ENCODE measurements around the gene ZCCHC18.
"Not testable (repeated sequence)": the region's sequence is repeated elsewhere in the genome, so short reads cannot be mapped to it uniquely, and the experiment has no call there.

ZCCHC18 gene

GRCh38 chrX:104077854-104078253 is 34.5 kb upstream of the ZCCHC18 start:
- H3K4me3 ChIP-seq (ENCODE audit: low read depth, low read length); CTCF ChIA-PET; H3K27ac ChIP-seq (ENCODE audit: extremely low read depth, low read depth, low read length); H3K36me3 ChIP-seq (ENCODE audit: control insufficient read depth in 2 of 2, insufficient read depth in 1 of 2, low read length in 2 of 2); H3K4me1 ChIP-seq (ENCODE audit: control insufficient read depth, insufficient read depth, low read length); H3K9me3 ChIP-seq (ENCODE audit: control insufficient read depth, insufficient read depth, low read depth, low read length); POLR2A ChIA-PET: not testable (repeated sequence)

- CTCF ChIA-PET = no interaction called here
Observed at GRCh38 chrX:104084063-104084462, 28.3 kb upstream of the ZCCHC18 start.

GRCh38 chrX:104084534-104085277 is 27.6 kb upstream of the ZCCHC18 start:
- Histone ChIP-seq H3K4me1 (ENCODE audit: control insufficient read depth, insufficient read depth, low read length) (no peaks in the 10 kb centered on the region), H3K36me3 (ENCODE audit: control insufficient read depth in 2 of 2, insufficient read depth in 1 of 2, low read length in 2 of 2) (no peaks in the 10 kb centered on the region), H3K27ac (ENCODE audit: extremely low read depth, low read depth, low read length) (no peak overlapping the region), H3K4me3 (ENCODE audit: low read depth, low read length) (no peak overlapping the region), H3K9me3 (ENCODE audit: control insufficient read depth, insufficient read depth, low read depth, low read length) (no peaks in the 10 kb centered on the region)
- ChIA-PET POLR2A (no interaction called here), CTCF (no interaction called here)
- no peak for TF ChIP-seq ZFHX2 (tag by site-specific recombination; conservative IDR thresholded peaks at IDR 0.05)
- TF ChIP-seq ZFP41 (tag by site-specific recombination; IDR thresholded peaks at IDR 0.05; ENCODE audit: borderline replicate concordance) = no peak
- no peak for TF ChIP-seq ZNF433 (tag by site-specific recombination; IDR thresholded peaks at IDR 0.05; ENCODE audit: low read depth)
- no peak for TF ChIP-seq ZNF521 (tag by site-specific recombination; IDR thresholded peaks at IDR 0.05)
- TF ChIP-seq YY2 (tag by site-specific recombination; IDR thresholded peaks at IDR 0.05) = no peak
- no peak for TF ChIP-seq ZBTB1 (tag by site-specific recombination; IDR thresholded peaks at IDR 0.05)
- TF ChIP-seq ZNF26 (tag by site-specific recombination; IDR thresholded peaks at IDR 0.05) = no peak
- no peak for TF ChIP-seq ZNF239 (tag by site-specific recombination; IDR thresholded peaks at IDR 0.05)
- TF ChIP-seq INSM2 (tag by site-specific recombination; IDR thresholded peaks at IDR 0.05) = no peak
- no peak for TF ChIP-seq ZNF366 (tag by site-specific recombination; conservative IDR thresholded peaks at IDR 0.05)

More at GRCh38 chrX:104084063-104084462, 28.3 kb upstream of the ZCCHC18 start:
- Histone ChIP-seq H3K4me1 (ENCODE audit: control insufficient read depth, insufficient read depth, low read length) (no peaks in the 10 kb centered on the region), H3K4me3 (ENCODE audit: low read depth, low read length) (no peak overlapping the region), H3K36me3 (ENCODE audit: control insufficient read depth in 2 of 2, insufficient read depth in 1 of 2, low read length in 2 of 2) (no peaks in the 10 kb centered on the region), H3K9me3 (ENCODE audit: control insufficient read depth, insufficient read depth, low read depth, low read length) (no peaks in the 10 kb centered on the region), H3K27ac (ENCODE audit: extremely low read depth, low read depth, low read length) (no peak overlapping the region)
- no peak for TF ChIP-seq ZNF174 (tag by site-specific recombination; IDR thresholded peaks at IDR 0.05)
- no peak for TF ChIP-seq ZEB2 (tag by site-specific recombination; IDR thresholded peaks at IDR 0.05)
- TF ChIP-seq ZNF157 (tag by site-specific recombination; IDR thresholded peaks at IDR 0.05) = no peak
- TF ChIP-seq ZBTB17 (tag by site-specific recombination; IDR thresholded peaks at IDR 0.05) = no peak
- no peak for TF ChIP-seq ZSCAN18 (tag by site-specific recombination; IDR thresholded peaks at IDR 0.05)
- TF ChIP-seq ZBTB48 (tag by site-specific recombination; IDR thresholded peaks at IDR 0.05) = no peak
- TF ChIP-seq BCL11A (tag by site-specific recombination; IDR thresholded peaks at IDR 0.05; ENCODE audit: low read depth) = no peak
- no peak for TF ChIP-seq WT1 (tag by site-specific recombination; IDR thresholded peaks at IDR 0.05)
- TF ChIP-seq ZNF76 (tag by site-specific recombination; IDR thresholded peaks at IDR 0.05; ENCODE audit: borderline replicate concordance, low read depth) = no peak
- TF ChIP-seq ZNF169 (tag by site-specific recombination; IDR thresholded peaks at IDR 0.05) = no peak
- no peak for TF ChIP-seq ATF2 (tag by site-specific recombination; IDR thresholded peaks at IDR 0.05; ENCODE audit: low read depth)
- TF ChIP-seq ZNF335 (tag by site-specific recombination; conservative IDR thresholded peaks at IDR 0.05) = no peak
- no peak for TF ChIP-seq ZNF426 (tag by site-specific recombination; IDR thresholded peaks at IDR 0.05)
- TF ChIP-seq, protein P1, sequence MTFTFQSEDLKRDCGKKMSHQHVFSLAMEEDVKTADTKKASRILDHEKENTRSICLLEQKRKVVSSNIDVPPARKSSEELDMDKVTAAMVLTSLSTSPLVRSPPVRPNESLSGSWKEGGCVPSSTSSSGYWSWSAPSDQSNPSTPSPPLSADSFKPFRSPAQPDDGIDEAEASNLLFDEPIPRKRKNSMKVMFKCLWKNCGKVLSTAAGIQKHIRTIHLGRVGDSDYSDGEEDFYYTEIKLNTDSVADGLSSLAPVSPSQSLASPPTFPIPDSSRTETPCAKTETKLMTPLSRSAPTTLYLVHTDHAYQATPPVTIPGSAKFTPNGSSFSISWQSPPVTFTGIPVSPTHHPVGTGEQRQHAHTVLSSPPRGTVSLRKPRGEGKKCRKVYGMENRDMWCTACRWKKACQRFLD (tag by site-specific recombination; IDR thresholded peaks at IDR 0.05) = no peak
- POLR2A ChIA-PET = no interaction called here

Measured in HEK293 (cell line).